Adrenal gland (tissue), 12 donors: ENCODE results near the gene ZRANB3. TPM values are rescaled to one million over a fixed set of nuclear protein-coding genes. Genes with fewer than 3 reads are reported as not detected.

ENCODE experiments used
- DNase-seq, 7 donors: peaks; one replicate each; pipeline ENCODE4 v3.0.0-alpha.2; 2019 to 2020
- H3K27ac ChIP-seq, 5 donors: fragments of 200-600 bp; sonication (generic) in 4 of 5; 1 replicate in 3 of 5; 2 replicates in 2 of 5; pipeline versions ENCODE4 v1.5.1 to v1.8.0; 2016 to 2020; ENCODE audit warnings: mild to moderate bottlenecking in 1 of 5
- H3K27me3 ChIP-seq: fragments of 200-600 bp; 2 replicates; pipeline ENCODE4 v1.8.0; 2021
- H3K36me3 ChIP-seq, 2 donors: fragments of 200-600 bp; replicated peaks in 1 of 2; 1 replicate in 1 of 2; 2 replicates in 1 of 2; pipeline versions ENCODE4 v1.5.1 to v1.8.0; 2018 to 2022
- H3K4me1 ChIP-seq, 2 donors: fragments of 200-600 bp; replicated peaks in 1 of 2; 1 replicate in 1 of 2; 2 replicates in 1 of 2; pipeline versions ENCODE4 v1.5.1 to v1.8.0; 2018 to 2021
- H3K4me3 ChIP-seq, 4 donors: fragments of 200-600 bp; sonication (generic) in 3 of 4; one replicate each; pipeline ENCODE4 v1.5.1; 2016 to 2018
- H3K9me3 ChIP-seq, 3 donors: fragments of 200-600 bp; sonication (generic) in 1 of 3; replicated peaks in 1 of 3; 1 replicate in 2 of 3; 2 replicates in 1 of 3; pipeline versions ENCODE4 v1.5.1 to v1.8.0; 2016 to 2021
- POLR2A ChIP-seq, 2 donors: fragments of 450-650 bp; IDR thresholded peaks; one replicate each; pipeline ENCODE4 v1.6.1; 2017; ENCODE audit warnings: antibody characterized with exemption in 2 of 2, mild to moderate bottlenecking in 2 of 2, moderate library complexity in 1 of 2
- WGBS, 4 donors: extraction: QIAGEN DNeasy Blood & Tissue Kit in 2 of 4; methylation state at CpG; one replicate each; pipeline versions ENCODE4 v1.1.5 to v1.1.7; 2013 to 2017; 5-methylcytosine and 5-hydroxymethylcytosine counted together
- intact Hi-C, 2 donors: fragments of 100-400 bp; cut with DNase I; formaldehyde crosslinking; loops; one replicate each; pipeline versions ENCODE4 v1.14.1 to v1.15.0; 2022 to 2023
- polyA plus RNA-seq, 3 donors: library from polyadenylated mRNA; stranded (reverse); fragments of 200-250 nt in 2 of 3; fragments of 350-450 nt in 1 of 3; fragmentation: Illumina TruSeq in 1 of 3; extraction: RNeasy Lipid Tissue Mini Kit (QIAGEN cat#74804) in 1 of 3; gene quantifications; one replicate each; pipeline ENCODE4 v1.2.3, GENCODE V29; 2013 to 2014
- total RNA-seq, 9 donors: library from RNA; depleted of rRNA in 4 of 9; stranded (reverse); fragments of >200 nt in 4 of 9; fragments of 120-200 nt in 1 of 9; fragmentation: NEBNext Ultra II Directional in 1 of 9; extraction: Animal tissue kit (Norgen Biotek cat#: 25700) in 1 of 9; gene quantifications; one replicate each; pipeline versions ENCODE4 v1.1.0 to v1.2.4, GENCODE V29; 2013 to 2023
- TF ChIP-seq, protein P1 (sequence below), 6 experiments: fragments of 450-650 bp in 4 of 6; fragments of 200-600 bp in 2 of 6; sonication (generic) in 1 of 6; IDR thresholded peaks; 1 replicate in 5 of 6; 2 replicates in 1 of 6; pipeline versions ENCODE4 v1.5.1 to v1.8.0; 2016 to 2021; ENCODE audit warnings: antibody characterized with exemption in 6 of 6, mild to moderate bottlenecking in 2 of 6, moderate library complexity in 1 of 6
- donor health status: healthy with polysubstance abuse.
- donor health status: Bipolar disorder and iron deficiency.
- donor health status: DM: yes; HTN: yes; CAD: no.
- donor health status: DM: no; HTN: no; CAD: no.
- donor health status: DM: no; HTN: no; CAD: no.
- donor health status: DM: yes; HTN: yes; CAD: no.

Gene ZRANB3
- total and polyA plus RNA-seq, 12 donors, result 1.0 to 16.8 (median 9.0) TPM

GRCh38 chr2:135279209-135279608 is 251.8 kb downstream of the ZRANB3 start:
- no peaks in the 10 kb centered on the region for H3K9me3 ChIP-seq
- no peaks in the 10 kb centered on the region for H3K27me3 ChIP-seq
- no peak for DNase-seq
- no peak overlapping the region for H3K27ac ChIP-seq
- H3K4me1 ChIP-seq, result no peaks in the 10 kb centered on the region
- intact Hi-C loops, result no loop called here
- no peak overlapping the region for H3K4me3 ChIP-seq
- no peaks in the 10 kb centered on the region for H3K36me3 ChIP-seq
- TF ChIP-seq, protein P1, sequence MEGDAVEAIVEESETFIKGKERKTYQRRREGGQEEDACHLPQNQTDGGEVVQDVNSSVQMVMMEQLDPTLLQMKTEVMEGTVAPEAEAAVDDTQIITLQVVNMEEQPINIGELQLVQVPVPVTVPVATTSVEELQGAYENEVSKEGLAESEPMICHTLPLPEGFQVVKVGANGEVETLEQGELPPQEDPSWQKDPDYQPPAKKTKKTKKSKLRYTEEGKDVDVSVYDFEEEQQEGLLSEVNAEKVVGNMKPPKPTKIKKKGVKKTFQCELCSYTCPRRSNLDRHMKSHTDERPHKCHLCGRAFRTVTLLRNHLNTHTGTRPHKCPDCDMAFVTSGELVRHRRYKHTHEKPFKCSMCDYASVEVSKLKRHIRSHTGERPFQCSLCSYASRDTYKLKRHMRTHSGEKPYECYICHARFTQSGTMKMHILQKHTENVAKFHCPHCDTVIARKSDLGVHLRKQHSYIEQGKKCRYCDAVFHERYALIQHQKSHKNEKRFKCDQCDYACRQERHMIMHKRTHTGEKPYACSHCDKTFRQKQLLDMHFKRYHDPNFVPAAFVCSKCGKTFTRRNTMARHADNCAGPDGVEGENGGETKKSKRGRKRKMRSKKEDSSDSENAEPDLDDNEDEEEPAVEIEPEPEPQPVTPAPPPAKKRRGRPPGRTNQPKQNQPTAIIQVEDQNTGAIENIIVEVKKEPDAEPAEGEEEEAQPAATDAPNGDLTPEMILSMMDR (IDR thresholded peaks at IDR 0.05), result no peak
- TF ChIP-seq POLR2A (IDR thresholded peaks at IDR 0.05), result no peak

- Histone ChIP-seq H3K27me3 (no peaks in the 10 kb centered on the region), H3K36me3 (no peaks in the 10 kb centered on the region), H3K27ac (no peak overlapping the region), H3K4me3 (no peak overlapping the region), H3K9me3 (no peaks in the 10 kb centered on the region), H3K4me1 (no peaks in the 10 kb centered on the region)
- intact Hi-C loops, result no loop called here
- WGBS, 4 donors, result 88 to 96% (median 94%) methylated on average over 2 of the region's 2 CpGs
- no peak for DNase-seq
- TF ChIP-seq POLR2A (IDR thresholded peaks at IDR 0.05), result no peak
- TF ChIP-seq, protein P1 (IDR thresholded peaks at IDR 0.05), result no peak
Measured at GRCh38 chr2:135276525-135276924, 254.5 kb downstream of the ZRANB3 start.

DNA sequence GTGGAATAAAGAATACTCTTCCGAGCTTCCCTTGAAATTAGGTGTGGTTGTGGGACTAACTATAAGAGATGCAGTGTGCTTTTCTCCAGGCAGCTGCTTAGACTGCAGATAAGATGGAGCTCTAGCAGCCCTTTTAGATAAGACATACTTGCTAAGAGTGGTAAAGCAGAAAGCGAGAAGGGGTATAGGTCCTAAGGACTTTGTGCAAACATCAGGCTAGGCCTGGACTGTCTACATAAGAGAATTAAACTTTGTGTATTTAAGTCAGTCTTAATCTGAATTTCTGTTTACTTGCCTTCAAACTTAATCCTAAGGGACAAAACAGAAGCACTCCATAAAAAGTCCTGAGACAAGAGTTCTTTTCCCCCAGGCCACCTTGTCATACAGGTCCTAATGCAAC is 260.0 kb downstream of the ZRANB3 start:
- WGBS, 4 donors, result 93 to 98% (median 97%) methylated on average over 2 of the region's 2 CpGs
- intact Hi-C loops, result no loop called here
- no peaks in the 10 kb centered on the region for H3K36me3 ChIP-seq
- H3K4me1 ChIP-seq, result no peaks in the 10 kb centered on the region
- no peak for DNase-seq
- no peaks in the 10 kb centered on the region for H3K9me3 ChIP-seq
- no peak overlapping the region for H3K4me3 ChIP-seq
- H3K27me3 ChIP-seq, result no peaks in the 10 kb centered on the region
- TF ChIP-seq, protein P1 (IDR thresholded peaks at IDR 0.05), result no peak
- TF ChIP-seq POLR2A (IDR thresholded peaks at IDR 0.05), result no peak
- H3K27ac ChIP-seq, result no peak overlapping the region

DNA sequence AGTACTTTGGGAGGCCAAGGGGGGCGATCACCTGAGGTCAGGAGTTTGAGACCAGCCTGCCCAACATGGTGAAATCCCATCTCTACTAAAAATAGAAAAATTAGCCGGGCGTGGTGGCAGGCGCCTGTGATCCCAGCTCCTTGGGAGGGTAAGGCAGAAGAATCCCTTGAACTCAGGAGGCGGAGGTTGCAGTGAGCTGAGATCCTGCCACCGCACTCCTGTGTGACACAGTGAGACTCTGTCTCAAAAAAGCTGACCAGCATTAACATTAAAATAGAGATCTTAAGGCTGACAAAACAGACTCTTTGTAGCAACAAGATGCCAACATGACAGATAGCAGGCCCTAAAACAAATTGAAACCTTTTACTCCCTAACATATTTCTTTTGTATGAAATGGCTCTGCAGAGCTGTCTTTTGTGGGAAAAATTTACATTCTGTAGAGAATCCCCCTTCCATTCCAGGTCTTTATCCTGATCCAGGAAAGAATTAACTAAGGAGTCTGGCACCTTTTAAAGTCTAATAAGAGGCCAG is 265.0 kb downstream of the ZRANB3 start:
- H3K9me3 ChIP-seq, result no peaks in the 10 kb centered on the region
- intact Hi-C loops, result no loop called here
- H3K4me1 ChIP-seq, result no peaks in the 10 kb centered on the region
- no peak overlapping the region for H3K4me3 ChIP-seq
- no peak for DNase-seq
- no peaks in the 10 kb centered on the region for H3K36me3 ChIP-seq
- H3K27ac ChIP-seq, result no peak overlapping the region
- TF ChIP-seq, protein P1 (IDR thresholded peaks at IDR 0.05), result no peak
- no peak for TF ChIP-seq POLR2A (IDR thresholded peaks at IDR 0.05)
- no peaks in the 10 kb centered on the region for H3K27me3 ChIP-seq
- WGBS, 4 donors, result 92 to 95% (median 94%) methylated on average over 6 of the region's 6 CpGs
